NCI-H2171 (cell line): Measurements from ENCODE around the gene FOLR2.
"Not testable (repeated sequence)": the region's sequence is repeated elsewhere in the genome, so short reads cannot be mapped to it uniquely, and the experiment has no call there.

ENCODE experiments used
- DNase-seq: peaks from one replicate; lab custom pipeline; 2025; lab: John Stamatoyannopoulos, UW

Gene FOLR2

GRCh38 chr11:72206794-72207193 is 9.8 kb upstream of the FOLR2 start:
- not testable (repeated sequence) for DNase-seq

- DNase-seq = no peak
These were observed 8.3 kb upstream of the FOLR2 start for GRCh38 chr11:72208281-72208680.

GRCh38 chr11:72209101-72209500 is 7.5 kb upstream of the FOLR2 start:
- DNase-seq = no peak

- DNase-seq = no peak
These were observed 1.2 kb downstream of the FOLR2 start for GRCh38 chr11:72217841-72218240.

- DNase-seq = no peak
These were observed 1.7 kb downstream of the FOLR2 start for GRCh38 chr11:72218251-72218745.

- DNase-seq = no peak
These were observed 4.2 kb downstream of the FOLR2 start for GRCh38 chr11:72220696-72221363.

- no peak for DNase-seq
These were observed 4.9 kb downstream of the FOLR2 start for GRCh38 chr11:72221386-72222075.

GRCh38 chr11:72222106-72222891 is 5.7 kb downstream of the FOLR2 start:
- DNase-seq = no peak

- DNase-seq = peak; percentile 94
These were observed 6.5 kb downstream of the FOLR2 start for GRCh38 chr11:72222907-72223614.

GRCh38 chr11:72223615-72224563 is 7.3 kb downstream of the FOLR2 start:
- DNase-seq = no peak

GRCh38 chr11:72224564-72225410 is 8.2 kb downstream of the FOLR2 start, which contains the start of gene INPPL1:
Gene INPPL1, plus strand, starts transcription at chr11:72224767. Its CDS starts 218 bp downstream, at chr11:72224985.
- DNase-seq = no peak

- DNase-seq = no peak
These were observed 8.9 kb downstream of the FOLR2 start for GRCh38 chr11:72225411-72225951.

- no peak for DNase-seq
These were observed 10.1 kb downstream of the FOLR2 start for GRCh38 chr11:72226701-72227100.

- peak; percentile 93 for DNase-seq
These were observed 11.0 kb downstream of the FOLR2 start for GRCh38 chr11:72227316-72228228.

GRCh38 chr11:72228229-72228843 is 11.7 kb downstream of the FOLR2 start:
- no peak for DNase-seq

- no peak for DNase-seq
These were observed 12.2 kb downstream of the FOLR2 start for GRCh38 chr11:72228844-72229231.

- DNase-seq = no peak
These were observed 12.8 kb downstream of the FOLR2 start for GRCh38 chr11:72229336-72229924.
